GM21529 (cell line): ENCODE data around the gene PPP1R3C.

Experiments used
- ATAC-seq: cut with Tn5 transposase; IDR thresholded peaks from one replicate; pipeline ENCODE4 v1.9.1; 2021; ENCODE audit not compliant: unreplicated experiment

PPP1R3C gene

GRCh38 chr10:91629715-91630549 lies 2.9 kb downstream of the PPP1R3C start:
- no peak for ATAC-seq

GRCh38 chr10:91628383-91628782 lies 4.5 kb downstream of the PPP1R3C start:
- ATAC-seq: no peak

- no peak for ATAC-seq
Observed at GRCh38 chr10:91627344-91628102, 5.3 kb downstream of the PPP1R3C start.

- ATAC-seq: no peak
Observed at GRCh38 chr10:91626936-91627335, 5.9 kb downstream of the PPP1R3C start.

- ATAC-seq: no peak
Observed at GRCh38 chr10:91624633-91625032, 8.2 kb downstream of the PPP1R3C start.

- no peak for ATAC-seq
Observed at GRCh38 chr10:91622601-91623000, 10.3 kb downstream of the PPP1R3C start.

- no peak for ATAC-seq
Observed at GRCh38 chr10:91621483-91622113, 11.3 kb downstream of the PPP1R3C start.

GRCh38 chr10:91617072-91617609 lies 15.7 kb downstream of the PPP1R3C start:
- ATAC-seq: no peak

- no peak for ATAC-seq
Observed at GRCh38 chr10:91616137-91616536, 16.7 kb downstream of the PPP1R3C start.

- ATAC-seq: no peak
Observed at GRCh38 chr10:91614225-91614624, 18.6 kb downstream of the PPP1R3C start.

GRCh38 chr10:91613411-91614187 lies 19.3 kb downstream of the PPP1R3C start:
- no peak for ATAC-seq

- no peak for ATAC-seq
Observed at GRCh38 chr10:91610919-91611318, 22.0 kb downstream of the PPP1R3C start.

GRCh38 chr10:91610444-91610843 lies 22.4 kb downstream of the PPP1R3C start:
- ATAC-seq: no peak

GRCh38 chr10:91607646-91608403 lies 25.0 kb downstream of the PPP1R3C start:
- ATAC-seq: no peak

- ATAC-seq: no peak
Observed at GRCh38 chr10:91605968-91606367, 26.9 kb downstream of the PPP1R3C start.

GRCh38 chr10:91604553-91605534 lies 28.0 kb downstream of the PPP1R3C start:
- no peak for ATAC-seq

- ATAC-seq: no peak
Observed at GRCh38 chr10:91603931-91604331, 28.9 kb downstream of the PPP1R3C start.

- ATAC-seq: no peak
Observed at GRCh38 chr10:91602868-91603568, 29.9 kb downstream of the PPP1R3C start.
